Right hindlimb (tissue), 1 donor: ENCODE data around the gene ABCG8.
"Not testable (repeated sequence)": the region's sequence is repeated elsewhere in the genome, so short reads cannot be mapped to it uniquely, and the experiment has no call there.

Source experiments
- DNase-seq: peaks from one replicate; pipeline ENCODE4 v3.0.0-alpha.2; 2018

Gene ABCG8

GRCh38 chr2:43874776-43875451, 36.1 kb downstream of the ABCG8 start:
- no peak for DNase-seq

- DNase-seq: peak; percentile 55
Observed at GRCh38 chr2:43877782-43878464, 39.2 kb downstream of the ABCG8 start.

GRCh38 chr2:43879261-43879660, 40.5 kb downstream of the ABCG8 start:
- no peak for DNase-seq

GRCh38 chr2:43880471-43880870, 41.7 kb downstream of the ABCG8 start:
- no peak for DNase-seq

GRCh38 chr2:43880952-43881351, 42.2 kb downstream of the ABCG8 start:
- no peak for DNase-seq

GRCh38 chr2:43882312-43882711, 43.5 kb downstream of the ABCG8 start:
- no peak for DNase-seq

- no peak for DNase-seq
Observed at GRCh38 chr2:43884689-43885088, 45.9 kb downstream of the ABCG8 start.

- DNase-seq: no peak
Observed at GRCh38 chr2:43885132-43885632, 46.4 kb downstream of the ABCG8 start.

- DNase-seq: no peak
Observed at GRCh38 chr2:43887176-43887575, 48.4 kb downstream of the ABCG8 start.

- no peak for DNase-seq
Observed at GRCh38 chr2:43889416-43889815, 50.6 kb downstream of the ABCG8 start.

- DNase-seq: no peak
Observed at GRCh38 chr2:43890855-43891254, 52.1 kb downstream of the ABCG8 start.

GRCh38 chr2:43894743-43895142, 56.0 kb downstream of the ABCG8 start:
- no peak for DNase-seq

GRCh38 chr2:43896906-43897305, 58.1 kb downstream of the ABCG8 start:
- no peak for DNase-seq

GRCh38 chr2:43897492-43897891, 58.7 kb downstream of the ABCG8 start:
- DNase-seq: no peak

GRCh38 chr2:43898134-43898837, 59.5 kb downstream of the ABCG8 start:
- DNase-seq: no peak

GRCh38 chr2:43898838-43899346, 60.1 kb downstream of the ABCG8 start:
- no peak for DNase-seq

GRCh38 chr2:43899589-43899988, 60.8 kb downstream of the ABCG8 start:
- no peak for DNase-seq

GRCh38 chr2:43905371-43905803, 66.6 kb downstream of the ABCG8 start:
- DNase-seq: no peak

GRCh38 chr2:43905871-43906270, 67.1 kb downstream of the ABCG8 start:
- DNase-seq: no peak

GRCh38 chr2:43906448-43907109, 67.8 kb downstream of the ABCG8 start:
- no peak for DNase-seq

- not testable (repeated sequence) for DNase-seq
Observed at GRCh38 chr2:43911136-43911790, 72.5 kb downstream of the ABCG8 start.

GRCh38 chr2:43924463-43924862, 85.7 kb downstream of the ABCG8 start:
- no peak for DNase-seq
